GM12891 (cell line): ENCODE measurements around the gene LRRC36.

ENCODE experiments used
- PAX5 ChIP-seq: IDR thresholded peaks from 2 replicates; pipeline ENCODE4 v1.6.1; 2011; ENCODE audit warnings: low read length, moderate library complexity, mild to moderate bottlenecking; ENCODE audit not compliant: insufficient read depth, severe bottlenecking
- POLR2A ChIP-seq: IDR thresholded peaks from 2 replicates; pipeline ENCODE4 v1.6.1; 2011; ENCODE audit warnings: low read depth, low read length, control low read depth
- POLR2AphosphoS5 ChIP-seq: IDR thresholded peaks from 2 replicates; pipeline ENCODE4 v1.6.1; 2011; ENCODE audit warnings: low read depth, low read length, control low read depth
- TAF1 ChIP-seq: IDR thresholded peaks from 2 replicates; pipeline ENCODE4 v1.6.1; 2011; ENCODE audit warnings: low read depth, low read length, control low read depth

GRCh38 chr16:67426950-67427349, 100.3 kb downstream of the LRRC36 start:
- TF ChIP-seq POLR2A (no peak), POLR2AphosphoS5 (no peak), TAF1 (no peak), PAX5 (no peak)
